NK-92 (cell line): ENCODE results near the gene METTL4.
"Not testable (repeated sequence)": the region's sequence is repeated elsewhere in the genome, so short reads cannot be mapped to it uniquely, and the experiment has no call there.

Experiments used
- DNase-seq: peaks from one replicate; lab custom pipeline; 2025; ENCODE audit not compliant: unreplicated experiment; lab: John Stamatoyannopoulos, UW

The METTL4 gene

GRCh38 chr18:2564373-2564772, 6.9 kb downstream of the METTL4 start:
- no peak for DNase-seq

- DNase-seq = no peak
Measured at GRCh38 chr18:2559249-2559648, 12.1 kb downstream of the METTL4 start.

GRCh38 chr18:2557536-2557935, 13.8 kb downstream of the METTL4 start:
- DNase-seq = no peak

GRCh38 chr18:2555895-2556294, 15.4 kb downstream of the METTL4 start:
- DNase-seq = no peak

- no peak for DNase-seq
Measured at GRCh38 chr18:2554696-2555095, 16.6 kb downstream of the METTL4 start.

- no peak for DNase-seq
Measured at GRCh38 chr18:2551425-2551824, 19.9 kb downstream of the METTL4 start.

- DNase-seq = no peak
Measured at GRCh38 chr18:2549462-2549861, 21.8 kb downstream of the METTL4 start.

GRCh38 chr18:2547477-2548087, 23.7 kb downstream of the METTL4 start:
- no peak for DNase-seq

GRCh38 chr18:2545155-2545554, 26.1 kb downstream of the METTL4 start:
- DNase-seq = no peak

- not testable (repeated sequence) for DNase-seq
Measured at GRCh38 chr18:2541925-2542563, 29.3 kb downstream of the METTL4 start.

GRCh38 chr18:2540575-2540974, 30.7 kb downstream of the METTL4 start:
- no peak for DNase-seq

GRCh38 chr18:2538844-2539243, 32.5 kb downstream of the METTL4 start:
- DNase-seq = no peak

- DNase-seq = no peak
Measured at GRCh38 chr18:2538236-2538635, 33.1 kb downstream of the METTL4 start.

- no peak for DNase-seq
Measured at GRCh38 chr18:2537296-2537695, 34.0 kb downstream of the METTL4 start.

GRCh38 chr18:2536493-2536892, 34.8 kb downstream of the METTL4 start:
- DNase-seq = no peak

GRCh38 chr18:2536063-2536462, 35.2 kb downstream of the METTL4 start:
- DNase-seq = no peak

GRCh38 chr18:2535419-2535910, 35.8 kb downstream of the METTL4 start:
- DNase-seq = no peak

- no peak for DNase-seq
Measured at GRCh38 chr18:2534906-2535305, 36.4 kb downstream of the METTL4 start.

- DNase-seq = no peak
Measured at GRCh38 chr18:2532797-2533196, 38.5 kb downstream of the METTL4 start.

- DNase-seq = no peak
Measured at GRCh38 chr18:2531751-2532150, 39.6 kb downstream of the METTL4 start.

- no peak for DNase-seq
Measured at GRCh38 chr18:2529154-2529553, 42.2 kb downstream of the METTL4 start.

- DNase-seq = no peak
Measured at GRCh38 chr18:2526329-2526728, 45.0 kb downstream of the METTL4 start.

- DNase-seq = not testable (repeated sequence)
Measured at GRCh38 chr18:2524794-2525198, 46.5 kb downstream of the METTL4 start.
